Cortex of kidney (tissue), 1 donor: Measurements from ENCODE around the gene AATF.

ENCODE experiments used
- DNase-seq: peaks from one replicate; lab custom pipeline; 2025; lab: John Stamatoyannopoulos, UW

AATF gene

DNA sequence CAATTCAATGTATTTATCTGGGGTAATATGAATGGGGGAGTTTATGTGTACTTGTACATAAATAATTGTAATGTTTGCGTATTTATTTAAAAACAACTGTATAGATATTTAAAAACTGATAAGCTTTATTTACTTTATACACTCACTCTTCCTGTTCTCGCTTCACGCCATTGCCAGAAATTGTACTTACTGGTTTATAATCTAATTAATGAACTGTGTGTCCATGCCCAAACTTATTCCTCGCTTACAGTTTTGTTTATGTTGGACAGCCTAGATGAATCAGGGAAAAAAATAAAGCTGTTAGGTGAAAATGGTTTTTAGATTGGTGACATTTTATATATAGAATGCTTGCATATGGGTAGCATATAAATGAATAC, 30.8 kb downstream of the AATF start:
- no peak for DNase-seq

DNA sequence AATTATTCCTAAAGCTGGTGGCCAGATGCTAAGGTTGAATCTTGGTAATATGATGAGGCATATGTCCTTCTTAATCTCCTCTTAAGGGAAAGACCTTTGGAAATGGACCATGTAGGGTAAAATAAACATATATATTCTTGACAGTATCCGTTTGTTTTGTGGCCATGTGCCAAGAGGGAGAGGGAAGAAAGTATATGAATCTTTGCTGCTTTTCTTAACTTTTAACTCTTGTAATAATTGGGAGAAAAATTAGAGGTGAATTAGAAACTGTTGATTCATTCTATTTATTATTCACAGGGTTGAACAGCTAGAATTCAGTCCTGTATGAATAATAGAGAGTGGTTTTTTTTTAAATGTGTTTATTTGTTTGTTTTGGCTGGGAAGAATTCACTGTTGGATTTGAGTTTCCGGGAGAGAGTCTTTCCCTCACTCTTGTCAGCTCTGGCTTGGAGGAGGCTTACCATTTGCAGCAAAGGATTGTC, 31.6 kb downstream of the AATF start:
- DNase-seq = no peak

DNA sequence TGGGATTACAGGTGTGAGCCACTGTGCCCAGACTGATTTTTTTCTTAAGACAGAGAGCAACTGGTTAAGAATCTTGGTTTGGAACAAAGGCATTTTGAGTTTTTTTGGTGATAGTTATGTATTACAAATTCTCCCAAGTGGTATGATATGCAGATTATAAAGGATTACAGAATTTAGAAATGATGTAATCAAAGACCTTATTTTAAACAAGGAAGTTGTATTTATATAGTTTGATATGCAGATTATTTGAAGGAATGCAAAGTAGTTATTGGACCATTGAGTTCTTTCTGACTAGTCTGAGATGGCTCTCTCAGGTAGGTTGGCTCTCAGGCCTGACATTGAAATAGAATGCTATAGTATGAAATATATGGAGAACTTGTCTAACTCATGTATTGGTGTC, 34.9 kb downstream of the AATF start:
- no peak for DNase-seq

DNA sequence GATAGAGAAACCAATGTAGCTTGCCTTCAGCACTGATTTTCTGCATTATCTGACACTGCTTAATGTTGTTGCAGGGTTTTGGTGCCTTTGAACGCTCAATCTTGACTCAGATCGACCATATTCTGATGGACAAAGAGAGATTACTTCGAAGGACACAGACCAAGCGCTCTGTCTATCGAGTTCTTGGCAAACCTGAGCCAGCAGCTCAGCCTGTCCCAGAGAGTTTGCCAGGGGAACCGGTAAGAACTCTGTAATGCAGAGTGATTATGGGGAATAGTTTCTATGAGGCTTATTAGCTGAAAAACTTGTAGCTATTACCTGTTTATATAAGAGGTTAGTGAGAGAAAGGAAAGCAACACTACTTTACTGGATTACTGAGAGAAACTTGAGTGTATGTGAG, 40.4 kb downstream of the AATF start:
- no peak for DNase-seq

DNA sequence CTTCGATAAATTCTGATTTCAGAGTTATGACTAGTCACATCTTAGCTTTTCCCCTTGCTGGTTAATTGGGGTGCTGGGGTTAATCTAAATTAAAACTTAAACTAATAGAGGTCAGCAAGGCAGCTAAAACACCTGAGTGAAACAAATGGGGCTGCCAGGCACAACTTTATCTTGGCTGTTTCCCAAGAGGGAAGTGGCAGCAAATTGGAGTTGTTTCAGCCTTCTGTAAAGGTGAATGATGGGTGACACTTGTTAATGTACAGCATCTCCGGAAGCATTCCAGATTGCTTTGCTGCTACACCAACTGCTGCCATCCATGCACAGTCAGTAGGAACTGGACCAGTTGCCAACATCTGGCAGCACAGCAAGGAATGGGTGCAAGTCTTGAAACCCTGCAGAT, 43.9 kb downstream of the AATF start:
- no peak for DNase-seq

DNA sequence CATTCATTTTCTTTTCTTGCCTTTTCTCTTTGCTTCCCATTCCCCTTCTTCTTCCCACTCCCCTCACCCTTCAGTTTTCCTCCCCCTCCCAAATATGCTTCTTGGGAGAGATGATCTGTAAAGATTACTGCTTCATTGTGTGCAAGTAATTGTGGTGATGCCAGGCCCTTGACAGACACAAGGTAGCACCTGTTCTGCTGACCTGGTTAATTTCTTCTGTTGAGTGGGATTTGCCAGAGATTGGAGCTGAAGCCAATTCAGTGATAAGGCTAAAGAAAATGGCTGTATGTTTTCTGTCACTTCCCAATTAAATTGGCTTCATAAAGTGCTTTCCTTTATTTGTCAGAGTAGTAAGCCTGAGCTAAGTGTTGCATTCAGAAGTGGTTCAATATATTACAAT, 44.5 kb downstream of the AATF start:
- no peak for DNase-seq

DNA sequence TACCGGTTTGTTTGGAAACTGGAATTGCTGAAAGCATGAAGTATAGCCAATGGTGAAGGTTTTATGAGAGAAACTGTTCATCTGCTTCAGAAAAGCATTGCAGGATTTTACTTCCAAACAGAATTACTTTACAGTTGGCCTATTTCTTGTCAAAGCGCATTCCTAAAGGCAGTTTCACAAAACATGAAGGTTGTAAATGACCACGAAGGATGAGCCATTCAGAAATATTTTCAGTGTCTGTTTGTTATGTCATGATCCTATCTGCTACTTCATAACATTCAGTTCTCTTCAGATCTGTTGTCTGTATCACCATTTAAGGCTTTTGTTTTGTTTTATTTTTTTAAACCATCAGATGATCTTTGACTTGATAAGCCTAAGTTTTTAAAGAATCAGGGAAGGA, 45.7 kb downstream of the AATF start:
- DNase-seq = no peak

DNA sequence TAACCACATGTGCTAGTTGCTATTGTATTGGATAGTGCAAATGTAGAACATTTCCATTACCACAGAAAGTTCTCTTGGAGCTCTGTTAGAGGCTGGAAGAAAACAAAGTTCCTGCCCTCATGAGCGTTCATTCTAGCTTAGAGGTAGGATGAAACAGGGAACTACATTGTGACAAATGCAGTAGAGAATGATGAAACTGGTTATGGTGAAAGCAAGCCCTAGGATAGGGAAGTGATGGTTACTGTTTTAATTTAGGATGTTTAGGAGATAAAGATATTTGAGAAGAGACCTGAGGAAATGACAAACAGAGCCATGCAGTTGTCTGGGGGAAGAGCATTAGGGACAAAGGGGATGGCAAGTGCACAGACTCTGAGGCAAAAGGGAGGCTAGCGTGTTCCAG, 50.7 kb downstream of the AATF start:
- DNase-seq = no peak

DNA sequence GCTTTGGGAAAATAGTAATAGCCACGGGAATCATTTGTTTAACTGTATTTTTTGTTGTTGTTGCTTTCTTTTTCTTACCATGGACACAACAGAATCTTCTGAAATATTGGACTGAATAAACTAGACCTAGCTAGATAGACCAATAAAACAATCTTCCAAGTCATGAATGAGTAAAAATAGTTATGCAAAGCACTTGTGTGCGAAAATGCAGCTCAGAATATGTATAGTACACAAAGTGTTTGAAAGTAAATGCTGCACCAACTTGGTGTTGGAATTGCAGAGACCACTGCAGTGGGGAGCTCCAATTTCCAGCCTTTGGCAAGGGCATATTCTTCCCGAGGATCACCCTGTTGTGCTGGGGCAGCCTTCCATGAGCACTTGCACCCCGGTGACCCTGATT, 68.0 kb downstream of the AATF start:
- DNase-seq = no peak

DNA sequence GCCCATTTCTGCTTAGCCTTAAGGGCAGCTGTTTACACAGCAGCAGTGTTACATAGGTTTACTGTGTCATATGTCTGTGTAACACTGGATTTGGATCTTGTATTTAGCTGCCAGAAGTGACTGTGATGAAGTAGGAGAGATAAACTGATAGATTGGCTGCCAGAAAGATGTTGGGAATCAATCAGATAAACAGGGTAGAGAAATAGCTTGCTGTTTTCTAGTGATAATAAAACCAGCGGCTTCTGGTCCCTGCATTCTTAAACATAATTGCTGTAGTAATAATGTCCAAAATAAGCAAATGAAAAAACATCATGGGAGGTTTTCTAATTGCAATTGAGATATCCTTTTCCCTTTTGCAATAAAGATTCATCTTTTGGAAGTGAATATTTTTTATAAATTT, 68.7 kb downstream of the AATF start:
- no peak for DNase-seq

DNA sequence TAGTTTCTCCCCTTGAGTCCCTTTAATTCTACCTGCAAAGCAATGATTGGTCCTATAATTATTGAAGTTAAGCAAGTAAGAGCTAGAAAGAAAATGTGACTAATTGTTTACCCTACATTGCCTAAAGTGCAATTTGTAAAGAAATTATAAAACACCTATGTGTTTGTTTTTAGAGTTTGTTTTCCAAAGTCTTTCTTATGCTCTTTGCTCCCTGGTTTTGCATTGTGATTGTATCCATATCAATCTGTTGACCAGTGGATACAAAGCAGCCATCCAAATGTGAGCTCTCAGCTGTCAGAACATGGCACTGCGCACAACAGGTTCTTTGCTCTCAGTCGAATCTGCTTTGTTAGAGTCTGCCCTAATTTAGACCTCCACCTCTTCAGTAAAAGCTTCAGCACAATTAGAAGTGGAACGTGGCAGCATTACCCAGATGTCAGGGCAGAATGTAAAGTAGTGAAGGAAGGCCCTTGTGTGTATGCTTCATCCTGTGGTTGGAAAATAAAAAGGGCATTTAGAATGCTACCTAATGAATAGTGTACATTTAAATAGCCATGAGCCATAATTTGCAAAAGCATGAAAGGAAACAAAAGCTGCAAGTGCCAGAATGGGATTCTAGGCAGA, 70.5 kb downstream of the AATF start:
- no peak for DNase-seq

DNA sequence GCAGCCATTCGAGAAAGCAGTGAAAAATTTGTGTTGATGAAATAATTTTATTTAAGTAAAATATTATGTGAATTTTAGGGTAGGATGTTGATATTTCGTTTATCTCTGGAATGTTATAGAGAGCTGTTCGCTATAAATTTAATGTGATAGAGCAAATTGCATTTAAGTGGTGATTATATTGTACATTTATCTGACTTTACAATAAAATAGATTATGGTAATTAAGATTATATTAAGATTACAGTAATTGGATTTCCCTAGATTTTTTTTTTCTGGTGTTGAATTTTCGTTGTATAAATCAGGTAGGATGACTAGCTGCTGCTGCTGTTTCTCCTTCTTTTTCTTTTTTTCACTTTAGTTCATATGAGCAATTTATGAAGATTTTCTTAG, 71.0 kb downstream of the AATF start:
- DNase-seq = no peak

DNA sequence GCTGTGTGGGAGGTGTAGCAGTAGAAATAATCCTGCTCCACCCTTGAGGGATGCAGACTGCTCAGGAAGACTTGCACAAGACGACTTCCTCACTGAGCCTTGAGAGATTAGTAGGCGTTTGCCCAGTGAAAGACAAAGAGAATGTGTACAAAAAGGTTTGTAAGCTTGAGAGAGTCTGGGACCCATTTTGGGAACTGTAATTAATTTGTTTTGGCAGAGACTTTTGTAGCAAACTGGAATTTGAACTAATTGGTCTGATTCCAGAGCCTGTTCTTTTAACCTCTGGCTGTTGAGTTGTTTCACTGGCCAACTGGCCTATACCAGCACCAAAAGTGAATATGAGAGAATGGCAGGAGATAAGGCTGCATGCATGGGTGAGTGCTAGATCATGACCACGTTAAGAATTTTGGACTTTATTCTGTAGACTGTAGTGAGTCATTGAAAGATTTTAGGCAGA, 75.5 kb downstream of the AATF start:
- DNase-seq = no peak

DNA sequence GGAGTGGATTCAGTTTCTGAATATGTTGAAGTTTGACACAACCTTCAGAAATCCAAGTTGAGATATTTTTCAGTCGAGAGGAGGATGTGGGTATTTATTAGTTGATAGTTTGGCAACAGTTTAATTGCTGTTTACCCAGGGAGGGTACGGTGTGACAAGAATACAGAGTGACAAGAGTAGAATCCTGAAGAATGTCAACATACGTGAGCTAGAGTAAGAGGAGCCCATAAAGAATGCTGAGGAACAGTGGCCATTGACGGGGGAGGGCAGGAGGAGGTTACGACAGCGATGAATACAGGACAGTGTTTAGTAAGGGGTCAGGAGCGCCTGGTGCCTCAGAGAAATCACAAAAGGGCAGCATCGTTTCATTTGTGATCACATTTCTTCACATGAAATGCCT, 76.5 kb downstream of the AATF start:
- DNase-seq = no peak

DNA sequence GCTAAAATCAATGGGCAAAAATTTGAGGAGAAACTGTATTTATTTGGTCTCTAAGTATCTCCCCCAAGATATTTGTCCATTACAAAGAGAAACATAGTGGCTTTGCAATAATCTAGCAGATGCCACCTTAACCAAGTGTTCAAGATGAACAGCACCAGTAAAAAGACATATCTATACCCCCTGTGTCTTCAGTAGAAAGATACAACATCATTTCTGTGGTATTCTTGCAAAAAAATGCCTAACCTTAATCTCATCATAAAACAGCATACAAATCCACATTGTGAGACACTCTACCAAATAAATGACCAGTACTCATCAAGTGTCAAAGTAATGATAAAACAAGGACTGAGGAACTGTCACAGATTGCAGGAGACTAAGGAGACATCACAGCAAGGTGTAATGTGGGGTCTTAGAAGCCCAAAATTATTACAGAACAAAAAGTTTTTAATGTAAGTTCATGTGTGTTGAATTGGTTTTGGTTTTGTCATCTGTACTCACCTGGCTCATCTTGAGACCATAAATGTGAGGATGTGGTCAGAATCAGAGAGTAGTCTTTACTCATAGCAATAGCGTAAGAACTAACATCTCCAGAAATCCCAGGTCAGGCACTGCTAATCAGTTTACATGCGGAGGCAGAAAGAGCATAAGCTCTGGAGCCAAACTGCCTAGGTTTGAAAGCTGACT, 77.2 kb downstream of the AATF start:
- DNase-seq = no peak

DNA sequence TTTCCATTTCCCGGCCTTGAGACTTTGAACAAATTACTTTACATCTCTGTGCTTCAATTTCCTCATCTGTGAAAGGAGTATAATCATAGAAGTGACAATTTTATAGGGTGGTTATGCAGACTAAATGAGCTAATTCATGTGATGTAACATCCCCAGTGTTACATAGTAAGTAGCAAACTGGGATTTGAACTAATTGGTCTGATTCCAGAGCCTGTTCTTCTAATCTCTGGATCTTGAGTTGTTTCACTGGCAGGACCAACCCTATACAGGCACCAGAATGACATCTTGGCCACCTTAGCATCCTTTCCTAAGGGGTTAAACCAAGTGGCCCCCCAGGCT, 77.7 kb downstream of the AATF start:
- DNase-seq = no peak

DNA sequence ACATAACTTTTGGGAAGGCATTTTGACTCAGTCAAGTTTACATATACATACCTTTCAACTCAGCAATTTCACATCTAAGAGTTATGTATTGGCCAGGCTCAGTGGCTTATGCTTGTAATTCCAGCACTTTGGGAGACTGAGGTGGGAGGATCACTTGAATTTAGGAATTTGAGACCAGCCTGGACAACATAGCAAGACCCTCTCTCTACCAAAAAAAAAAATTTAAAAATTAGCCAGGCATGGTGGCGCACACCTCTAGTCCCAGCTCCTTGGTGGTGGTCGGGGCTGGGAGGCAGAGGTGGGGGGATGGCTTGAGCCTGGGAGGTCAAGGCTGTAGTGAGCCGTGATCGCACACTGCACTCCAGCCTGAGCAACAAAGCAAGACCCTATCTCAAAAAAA, 79.3 kb downstream of the AATF start:
- no peak for DNase-seq

DNA sequence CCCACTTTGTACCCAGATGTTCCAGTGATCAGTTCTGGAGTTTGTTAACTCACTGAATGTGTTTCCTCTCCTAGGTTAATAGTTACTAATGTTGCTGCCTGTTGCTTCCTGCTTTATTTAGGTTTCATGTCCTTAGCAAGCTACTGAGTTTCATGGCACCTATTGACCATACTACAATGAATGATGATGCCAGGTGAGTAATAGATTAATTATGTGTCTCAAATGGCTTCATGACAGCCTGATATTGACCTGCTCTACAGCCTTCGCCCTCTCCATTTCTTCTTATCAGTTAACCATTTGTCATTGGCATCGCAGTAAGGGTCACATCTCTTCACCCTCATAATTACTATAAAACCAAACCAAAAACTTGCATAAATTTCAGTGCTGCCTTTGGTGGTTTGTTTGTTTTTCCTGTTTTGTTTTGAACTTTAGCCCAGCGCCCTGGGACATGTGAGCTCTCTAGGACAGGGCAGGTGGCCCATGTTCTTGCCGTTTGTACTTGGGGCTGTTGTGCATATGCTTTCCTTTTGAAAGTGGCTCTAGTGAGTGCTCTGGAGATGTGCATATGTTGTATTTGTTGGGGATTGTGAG, 82.8 kb downstream of the AATF start:
- no peak for DNase-seq

DNA sequence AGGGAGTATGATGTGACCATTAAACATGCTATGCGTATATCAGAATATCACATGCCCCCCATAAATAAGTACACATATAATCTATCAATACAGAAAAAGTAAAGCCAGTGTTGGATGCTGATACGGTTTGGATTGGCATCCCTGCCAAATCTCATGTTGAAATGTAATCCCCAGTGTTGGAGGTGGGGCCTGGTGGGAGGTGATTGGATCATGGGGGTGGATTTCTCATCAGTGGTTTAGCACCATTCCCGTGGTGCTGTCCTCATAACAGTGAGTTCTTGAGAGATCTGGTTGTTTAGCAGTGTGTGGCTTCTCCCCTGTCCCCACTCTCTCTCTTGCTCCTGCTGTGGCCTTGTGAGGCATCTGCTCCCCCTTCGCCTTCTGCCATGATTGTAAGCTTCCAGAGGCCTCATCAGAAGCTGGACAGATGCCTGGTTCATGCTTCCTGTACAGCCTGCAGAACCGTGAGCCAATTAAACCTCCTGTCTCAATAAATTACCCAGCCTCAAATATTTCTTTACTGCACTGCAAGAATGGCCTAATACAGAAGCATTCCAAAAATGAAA, 88.9 kb downstream of the AATF start:
- no peak for DNase-seq

DNA sequence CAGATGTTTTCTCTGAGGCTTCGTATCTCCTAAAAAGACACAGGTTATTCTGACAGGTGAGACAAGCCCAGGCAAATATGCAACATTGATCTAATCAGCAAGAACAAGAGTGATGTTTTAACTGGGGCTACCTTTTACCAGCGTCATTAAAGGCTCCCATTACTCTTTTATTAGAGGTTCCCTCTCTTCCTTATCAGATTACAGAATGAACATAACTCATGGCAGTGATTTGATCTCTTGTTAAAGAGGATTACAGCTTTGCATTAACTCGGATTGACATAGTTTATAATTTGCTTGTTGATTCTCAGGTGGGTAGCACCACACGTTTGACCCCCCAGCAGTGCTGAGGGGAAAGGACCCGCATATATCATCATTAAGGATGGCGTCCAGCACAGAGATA, 90.5 kb downstream of the AATF start:
- DNase-seq = no peak

DNA sequence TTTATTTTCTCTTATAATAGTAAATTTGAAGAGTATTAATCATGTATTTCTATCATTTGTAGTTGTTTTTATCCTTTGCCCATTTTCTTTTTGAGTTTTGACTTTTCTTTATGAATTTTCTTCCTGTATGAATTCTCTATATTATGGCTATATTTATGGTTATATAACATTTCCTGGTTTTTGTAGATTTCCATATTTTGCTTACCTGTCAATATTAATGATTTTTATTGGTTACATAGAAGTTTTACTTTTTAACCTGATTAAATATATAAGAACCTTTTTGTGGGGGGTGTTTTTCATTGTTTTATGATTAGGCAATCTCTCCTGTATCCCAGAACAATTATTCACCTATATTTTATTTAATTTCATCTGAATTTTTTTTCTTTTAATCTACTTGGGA, 93.2 kb downstream of the AATF start:
- no peak for DNase-seq

DNA sequence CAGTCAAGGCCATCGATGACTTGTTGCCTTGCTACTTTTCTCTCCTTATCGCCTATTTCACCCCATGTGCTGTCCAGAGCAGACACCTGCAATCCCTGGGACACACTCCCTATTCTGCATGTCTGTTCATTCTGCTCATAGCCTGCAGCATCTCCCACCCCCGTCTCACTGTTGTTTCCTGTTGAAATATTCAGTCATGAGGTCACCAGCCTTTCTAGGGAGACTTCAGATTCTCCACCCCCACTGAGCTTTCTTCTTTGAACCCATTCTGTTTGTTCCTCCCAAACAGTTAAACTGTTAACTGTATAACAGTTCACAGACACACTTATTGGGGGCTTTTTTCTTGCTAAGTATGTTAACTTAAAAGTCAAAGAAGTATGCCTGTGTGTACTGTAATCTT, 94.4 kb downstream of the AATF start:
- no peak for DNase-seq

DNA sequence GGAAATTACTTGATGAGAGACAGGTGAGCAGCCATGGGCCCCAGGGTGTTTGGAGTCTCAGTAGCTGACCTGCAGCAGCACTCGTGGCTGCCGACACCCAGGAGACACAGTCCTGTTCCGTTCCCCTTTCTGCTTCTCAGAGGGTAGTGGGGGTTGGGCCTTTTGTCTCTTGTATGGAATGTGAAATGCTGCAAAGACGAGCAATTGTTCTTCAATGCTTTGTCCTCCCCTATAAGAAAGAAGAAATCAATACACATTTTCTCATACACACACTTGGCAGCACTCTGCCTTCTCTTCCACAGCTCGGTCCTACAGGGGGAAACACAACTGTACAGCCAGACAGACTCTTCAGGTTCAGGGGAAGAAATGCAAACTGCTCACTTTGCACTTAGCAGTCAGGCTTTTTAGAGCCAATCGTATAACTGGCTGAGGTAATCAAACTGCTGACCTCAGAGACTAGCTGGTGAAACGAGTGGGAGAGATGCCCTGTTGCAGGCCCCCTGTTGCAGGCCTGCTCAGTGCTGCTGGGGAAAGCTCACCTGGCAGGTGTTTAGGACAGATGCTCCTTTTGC, 96.7 kb downstream of the AATF start:
- DNase-seq = no peak
